ENCODE measurements around the gene STIM1. TPM values are rescaled to one million over a fixed set of nuclear protein-coding genes. Genes with fewer than 3 reads are reported as not detected.
A peak's percentile ranks its signal among the peaks of the same experiment; 100 is the strongest.
"Not testable (repeated sequence)": the region's sequence is repeated elsewhere in the genome, so short reads cannot be mapped to it uniquely, and the experiment has no call there.

The STIM1 gene
- total RNA-seq, 1 donor from 2014 or later: 71.5 TPM

DNA sequence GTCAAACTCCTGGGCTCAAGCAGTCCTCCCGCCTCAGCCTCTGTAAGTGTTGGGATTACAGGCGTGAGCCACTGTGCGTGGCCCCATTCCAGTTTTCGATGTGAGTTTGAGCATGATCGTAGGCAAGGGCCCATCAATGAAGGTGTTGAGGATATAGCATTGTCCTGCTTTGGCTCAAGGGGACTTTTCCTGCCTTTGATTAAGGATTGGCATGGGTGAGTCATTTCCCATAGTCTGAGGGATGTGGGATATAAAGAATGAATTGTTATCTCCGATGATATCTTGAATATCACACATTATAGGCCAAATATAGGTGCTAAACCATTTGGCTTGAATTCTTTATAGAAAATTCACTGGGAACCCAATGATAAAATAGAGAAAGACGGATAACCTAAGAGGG, 30.4 kb downstream of the STIM1 start:
- no peak for DNase-seq (ENCODE audit: low spot score)

DNA sequence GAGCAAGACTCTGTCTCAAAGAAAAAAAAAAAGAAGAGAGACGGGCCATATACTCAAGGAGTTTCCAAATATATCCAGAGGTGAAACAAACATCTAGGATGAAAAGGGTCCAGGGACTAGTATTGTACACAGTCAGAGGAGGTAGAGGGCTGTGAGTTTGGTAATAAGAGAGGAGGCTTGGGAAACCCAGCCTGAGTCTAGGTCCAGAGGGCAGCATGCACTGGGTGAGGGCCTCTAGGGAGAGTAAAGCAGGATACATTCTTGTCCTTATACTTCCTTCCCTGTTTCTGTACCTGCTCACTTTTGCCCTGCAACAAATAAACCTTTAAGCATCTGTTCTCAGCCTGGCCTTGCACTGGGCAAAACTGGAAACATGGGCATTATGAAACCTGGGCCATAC, 31.5 kb downstream of the STIM1 start:
- no peak for DNase-seq (ENCODE audit: low spot score)

DNA sequence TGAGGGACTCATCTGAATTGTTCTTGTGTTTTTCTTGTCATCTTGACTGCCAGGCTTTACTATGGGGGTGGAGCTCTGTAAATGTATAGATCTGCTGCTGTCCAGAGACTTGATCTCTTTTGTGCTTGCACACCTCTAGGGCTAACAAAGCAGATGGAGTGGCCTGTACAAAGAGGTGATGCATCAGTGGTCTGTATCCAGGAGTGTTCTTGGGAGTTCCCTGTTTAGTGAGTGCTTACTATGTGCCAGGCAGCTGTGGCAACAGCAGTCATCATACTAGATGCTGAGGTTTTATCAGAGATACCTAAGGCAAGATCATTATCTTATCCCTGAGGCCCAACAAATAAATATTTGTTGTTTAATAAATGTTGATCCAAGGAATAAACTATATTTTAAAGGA, 33.4 kb downstream of the STIM1 start:
- DNase-seq (ENCODE audit: low spot score): no peak

DNA sequence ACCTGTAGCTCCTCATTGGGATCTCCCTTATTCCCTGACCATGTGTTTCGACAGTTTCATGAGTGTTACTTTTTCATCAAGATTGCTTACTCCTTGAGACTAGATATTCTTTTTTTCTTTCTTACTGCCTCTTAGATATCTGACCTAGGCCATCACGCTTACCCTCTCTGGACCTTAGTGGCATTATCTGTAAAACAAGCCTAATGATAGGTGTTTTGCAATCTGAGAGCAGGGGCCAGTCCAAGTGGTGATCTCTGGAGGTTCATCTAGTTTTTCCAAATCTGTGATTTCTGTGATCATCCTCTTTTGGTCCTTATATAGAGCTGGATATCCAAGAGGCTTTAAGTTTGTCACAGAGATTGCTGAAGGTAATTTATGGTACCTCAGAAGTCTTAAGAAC, 34.5 kb downstream of the STIM1 start:
- DNase-seq (ENCODE audit: low spot score): no peak

DNA sequence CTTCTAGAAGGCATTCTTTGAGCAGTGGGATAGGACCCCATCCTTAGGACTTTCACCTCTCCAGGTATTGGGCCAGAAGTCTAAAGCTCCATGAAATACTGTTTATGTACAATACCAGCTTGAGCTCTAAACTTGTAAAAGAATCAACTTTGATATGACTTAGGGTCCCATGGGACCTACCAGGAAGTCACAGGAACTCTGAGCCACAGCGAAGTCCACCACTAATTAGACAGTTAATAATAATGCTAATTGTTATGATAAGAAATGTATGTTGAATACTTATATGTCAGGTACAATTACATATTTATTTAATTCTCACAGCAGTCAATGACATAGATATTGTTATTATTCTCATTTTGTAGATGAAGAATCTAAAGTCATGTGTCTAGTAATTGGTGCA, 35.3 kb downstream of the STIM1 start:
- no peak for DNase-seq (ENCODE audit: low spot score)

DNA sequence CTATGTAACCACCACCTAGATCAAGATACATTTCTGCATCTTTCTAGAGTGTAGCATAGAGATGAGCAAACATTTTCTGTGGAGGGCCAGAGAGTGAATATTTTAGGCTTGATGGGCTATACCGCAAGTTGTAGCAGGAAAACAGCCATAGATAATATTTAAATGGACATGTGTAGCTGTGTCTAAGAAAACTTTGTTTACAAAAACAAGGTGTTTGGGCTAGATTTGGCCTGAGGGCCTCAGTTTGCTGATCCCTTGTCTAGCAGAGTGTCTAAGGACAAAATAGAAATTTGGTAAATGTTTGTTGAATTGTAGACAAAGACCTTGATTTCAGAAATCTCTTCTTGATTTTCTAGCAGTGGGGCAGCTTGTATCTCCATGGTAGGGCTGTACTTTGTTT, 36.3 kb downstream of the STIM1 start:
- DNase-seq (ENCODE audit: low spot score): no peak

DNA sequence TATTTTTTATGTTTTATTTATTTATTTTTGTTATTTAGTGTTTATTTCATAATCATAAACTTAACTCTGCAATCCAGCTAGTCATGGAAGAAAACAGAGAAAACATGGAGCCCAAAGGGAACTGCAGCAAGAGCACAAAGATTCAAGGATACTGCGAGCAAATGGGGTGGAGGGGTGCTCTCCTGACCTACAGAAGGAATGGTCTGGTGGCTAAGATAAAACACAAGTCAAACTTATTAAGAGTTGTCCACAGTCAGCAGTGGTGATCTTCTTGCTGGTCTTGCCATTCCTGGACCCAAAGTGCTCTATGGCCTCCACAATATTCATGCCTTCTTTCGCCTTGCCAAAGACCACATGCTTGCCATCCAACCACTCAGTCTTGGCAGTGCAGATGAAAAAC, 36.7 kb downstream of the STIM1 start:
- no peak for DNase-seq (ENCODE audit: low spot score)

DNA sequence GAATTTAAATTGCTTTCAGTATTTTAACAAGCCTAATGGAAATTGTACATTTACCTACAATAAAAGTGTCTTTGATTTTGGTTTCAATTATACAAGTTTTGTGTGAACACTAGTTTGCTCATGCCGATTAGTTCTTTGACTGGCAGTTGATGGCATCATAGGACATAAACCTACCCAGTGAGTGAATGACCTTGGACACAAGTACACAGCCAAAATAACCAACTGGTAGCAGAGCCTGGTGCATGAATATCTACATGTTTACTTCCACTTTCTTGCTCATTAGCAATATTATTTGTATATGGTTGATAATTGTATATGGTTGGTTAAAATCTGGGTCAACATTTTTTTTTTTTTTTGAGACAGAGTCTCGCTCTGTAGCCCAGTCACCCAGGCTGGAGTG, 37.8 kb downstream of the STIM1 start:
- DNase-seq (ENCODE audit: low spot score): no peak

DNA sequence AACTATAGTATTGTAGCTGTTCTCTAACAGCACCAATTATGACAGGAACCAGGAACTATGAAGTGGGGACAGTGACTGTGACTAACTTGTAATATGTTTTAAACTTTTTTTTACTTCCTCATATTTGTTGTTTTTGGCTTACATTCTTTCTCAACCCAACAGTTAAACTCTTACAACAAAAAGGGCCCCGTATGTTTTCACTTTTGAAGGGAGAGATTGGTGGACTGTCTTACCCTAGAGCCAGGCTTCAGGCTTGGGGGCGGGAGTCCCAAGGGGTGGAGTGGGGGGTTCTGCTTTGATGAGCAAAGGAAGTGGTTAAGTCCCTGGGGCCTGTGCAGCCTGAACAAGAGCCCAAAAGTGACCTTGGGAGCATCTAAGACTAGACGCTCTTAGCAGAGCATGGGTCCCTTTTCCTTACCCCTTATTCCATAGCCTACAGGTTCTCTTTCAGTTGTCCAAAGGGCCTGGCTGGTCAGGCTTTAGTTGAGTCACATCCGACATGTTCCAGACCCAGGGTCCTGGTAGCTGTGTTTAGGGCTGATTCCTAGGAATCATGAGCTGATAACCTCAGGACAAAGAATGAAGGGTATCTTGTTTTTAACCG, 38.8 kb downstream of the STIM1 start:
- DNase-seq (ENCODE audit: low spot score): no peak

DNA sequence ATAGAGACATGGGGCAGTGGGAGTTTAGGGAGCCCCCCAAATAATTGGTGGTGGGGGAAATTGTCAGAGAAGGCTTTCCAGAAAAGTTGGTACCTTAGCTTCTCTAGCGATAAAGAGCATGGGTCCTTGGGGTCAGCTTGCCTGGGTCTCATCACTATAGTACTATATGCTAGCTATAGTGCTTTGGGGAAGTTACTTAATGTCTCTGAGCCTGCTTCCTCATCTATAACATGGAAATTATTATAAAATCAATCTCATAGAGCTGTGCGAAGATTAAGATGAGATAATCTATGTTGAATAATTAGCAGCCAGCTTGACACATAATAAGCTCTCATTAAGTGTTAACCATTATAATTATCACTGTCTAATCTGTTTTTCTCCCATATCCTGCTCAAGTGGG, 41.2 kb downstream of the STIM1 start:
- no peak for DNase-seq (ENCODE audit: low spot score)

DNA sequence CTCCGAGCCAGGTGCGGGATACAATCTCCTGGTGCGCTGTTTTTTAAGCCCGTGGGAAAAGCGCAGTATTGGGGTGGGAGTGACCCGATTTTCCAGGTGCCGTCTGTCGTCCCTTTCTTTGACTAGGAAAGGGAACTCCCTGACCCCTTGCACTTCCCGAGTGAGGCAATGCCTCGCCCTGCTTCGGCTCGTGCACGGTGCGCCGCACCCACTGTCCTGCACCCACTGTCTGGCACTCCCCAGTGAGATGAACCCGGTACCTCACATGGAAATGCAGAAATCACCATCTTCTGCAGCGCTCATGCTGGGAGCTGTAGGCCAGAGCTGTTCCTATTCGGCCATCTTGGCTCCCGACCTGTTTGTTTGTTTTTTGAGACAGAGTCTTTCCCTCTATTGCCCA, 44.8 kb downstream of the STIM1 start:
- DNase-seq (ENCODE audit: low spot score): not testable (repeated sequence)

DNA sequence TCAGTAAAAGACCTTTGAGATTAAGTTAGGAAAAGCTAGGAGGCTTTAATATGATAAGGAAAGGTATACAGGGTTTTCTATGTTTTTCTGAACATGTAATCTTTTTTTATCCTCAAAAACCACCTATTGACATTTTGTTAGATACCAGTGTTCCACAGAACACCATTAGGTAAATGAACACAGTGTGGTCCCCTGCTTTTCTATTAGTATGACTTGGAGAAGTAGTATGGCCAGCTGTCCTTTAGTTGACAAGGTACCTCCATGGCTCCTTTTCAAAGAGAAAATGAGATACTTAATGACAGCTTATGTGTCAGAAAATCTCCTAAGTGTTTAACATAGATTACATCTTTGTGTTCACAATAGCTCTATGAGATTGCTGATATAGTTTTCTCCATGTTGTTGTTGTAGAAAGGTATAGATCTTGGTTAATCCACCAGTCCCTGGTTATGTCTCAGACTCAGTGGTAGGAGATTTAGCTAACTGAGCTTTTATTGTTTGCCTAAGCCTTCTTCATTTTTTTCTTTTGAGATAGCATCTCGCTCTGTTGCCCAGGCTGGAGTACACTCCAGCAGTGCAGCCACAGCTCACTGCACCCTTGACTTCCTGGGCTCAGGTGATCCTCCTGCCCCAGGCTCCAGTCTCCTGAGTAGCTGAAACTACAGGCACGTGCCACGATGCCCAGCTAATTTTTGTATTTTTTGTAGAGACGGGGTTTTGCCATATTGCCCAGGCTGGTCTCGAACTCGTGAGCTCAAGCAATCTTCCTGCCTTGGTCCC, 46.0 kb downstream of the STIM1 start:
- DNase-seq (ENCODE audit: low spot score): no peak

DNA sequence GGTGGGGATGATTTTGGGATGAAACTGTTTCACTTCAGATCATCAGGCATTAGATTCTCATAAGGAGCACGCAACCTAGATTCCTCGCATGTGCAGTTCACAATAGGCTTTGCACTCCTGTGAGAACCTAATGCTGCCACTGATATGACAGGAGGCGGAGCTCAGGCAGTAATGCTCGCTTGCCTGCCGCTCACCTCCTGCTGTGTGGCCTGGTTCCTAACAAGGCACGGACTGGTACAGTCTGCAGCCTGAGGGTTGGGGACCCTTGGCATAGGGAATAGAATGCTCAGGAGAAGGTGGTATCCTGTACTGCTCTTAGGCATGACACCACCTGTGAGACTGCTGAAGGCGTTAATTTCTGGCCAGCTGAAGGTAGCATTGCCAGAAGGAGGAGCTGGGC, 47.0 kb downstream of the STIM1 start:
- DNase-seq (ENCODE audit: low spot score): no peak

DNA sequence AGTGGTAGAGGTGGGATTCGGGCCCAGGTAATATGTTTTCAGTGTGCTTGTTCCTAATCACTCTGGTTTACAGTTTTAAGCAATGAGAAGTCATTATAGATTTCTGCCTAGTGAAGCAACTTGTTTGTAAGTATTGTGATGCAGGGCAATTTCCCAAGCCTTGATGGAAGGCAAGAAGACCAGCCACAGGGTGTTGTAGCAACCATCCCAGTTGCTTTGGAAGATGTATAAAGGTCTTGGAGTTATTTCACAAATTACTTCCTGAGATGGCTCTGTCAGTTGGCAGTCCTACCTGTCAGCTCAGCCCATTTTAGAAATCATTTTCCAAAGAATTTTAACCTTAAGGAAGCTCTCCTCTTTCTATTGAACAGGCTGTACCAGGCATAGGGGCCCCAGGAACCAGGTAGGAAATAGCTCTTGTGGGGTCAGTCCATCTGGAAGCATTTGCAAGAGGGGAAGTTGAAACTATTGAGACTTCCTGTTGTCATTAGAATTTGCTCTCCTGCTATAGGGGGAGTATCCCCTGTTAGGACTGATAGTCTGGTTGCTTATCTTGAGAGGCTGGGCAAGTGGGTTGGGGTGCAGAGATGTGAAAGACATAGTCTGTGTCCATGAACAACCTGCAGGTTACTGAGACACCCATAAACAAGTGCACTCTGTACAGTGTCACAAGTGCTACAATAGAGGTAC, 47.9 kb downstream of the STIM1 start:
- no peak for DNase-seq (ENCODE audit: low spot score)

DNA sequence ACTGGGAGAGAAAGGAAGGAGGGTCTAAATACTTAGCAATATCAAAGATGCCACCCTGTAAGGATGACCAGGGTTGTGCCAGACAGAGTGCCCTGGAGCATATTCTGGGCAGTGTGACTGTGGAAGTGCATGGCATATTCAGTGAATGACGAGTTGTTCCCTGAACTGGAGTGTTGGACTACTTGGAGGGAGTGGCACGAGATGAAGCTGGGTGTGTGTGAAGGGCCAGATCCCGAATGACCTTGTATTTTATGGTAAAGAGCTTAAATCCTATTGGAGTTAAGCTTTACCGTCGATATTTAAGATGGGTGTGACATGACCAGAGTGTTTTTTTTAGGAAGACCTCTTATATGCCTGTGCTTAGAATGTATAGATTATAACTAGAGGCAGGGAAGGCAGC, 48.8 kb downstream of the STIM1 start:
- DNase-seq (ENCODE audit: low spot score): no peak

DNA sequence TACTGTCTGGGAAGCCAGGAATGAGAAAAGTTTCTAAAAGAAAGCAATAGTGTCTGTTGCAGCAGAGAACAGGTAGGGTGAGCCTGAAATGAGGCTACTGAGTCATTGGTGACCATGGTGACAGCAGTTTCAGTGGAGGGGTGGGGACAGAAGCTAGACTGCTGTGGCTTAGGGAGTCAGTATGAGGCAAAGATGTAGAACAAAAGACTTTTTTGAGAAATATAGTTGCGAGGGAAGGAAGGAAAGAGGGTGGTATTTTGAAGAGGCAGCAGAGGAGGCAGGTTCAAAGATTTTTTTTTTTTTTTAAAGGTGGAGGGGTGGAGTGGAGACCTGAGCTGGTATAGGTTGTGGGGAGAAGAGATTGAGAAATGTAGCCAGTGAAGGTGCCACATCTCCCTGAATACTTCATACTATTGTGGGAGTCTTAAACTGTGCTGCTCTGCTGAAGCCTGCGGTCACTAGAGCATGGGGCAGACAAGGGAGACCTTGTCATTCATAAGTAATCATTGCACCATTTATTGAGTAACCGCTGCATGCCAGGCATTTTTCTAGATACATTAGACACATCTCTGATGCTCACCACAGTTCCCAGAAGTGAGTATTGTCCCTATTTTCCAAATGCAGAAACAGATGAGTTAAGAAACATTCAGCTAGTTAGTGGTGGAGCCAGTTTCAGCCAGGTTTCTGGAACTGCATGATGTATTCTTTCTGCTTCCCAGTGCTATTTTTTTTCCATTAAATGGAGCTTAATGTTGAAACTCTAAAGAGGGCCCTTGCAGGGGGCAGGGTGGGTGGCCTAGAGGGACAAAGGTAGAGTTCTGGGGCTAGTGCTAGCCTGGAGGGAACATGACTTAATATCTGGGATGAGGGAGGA, 49.9 kb downstream of the STIM1 start:
- DNase-seq (ENCODE audit: low spot score): peak; percentile 57

DNA sequence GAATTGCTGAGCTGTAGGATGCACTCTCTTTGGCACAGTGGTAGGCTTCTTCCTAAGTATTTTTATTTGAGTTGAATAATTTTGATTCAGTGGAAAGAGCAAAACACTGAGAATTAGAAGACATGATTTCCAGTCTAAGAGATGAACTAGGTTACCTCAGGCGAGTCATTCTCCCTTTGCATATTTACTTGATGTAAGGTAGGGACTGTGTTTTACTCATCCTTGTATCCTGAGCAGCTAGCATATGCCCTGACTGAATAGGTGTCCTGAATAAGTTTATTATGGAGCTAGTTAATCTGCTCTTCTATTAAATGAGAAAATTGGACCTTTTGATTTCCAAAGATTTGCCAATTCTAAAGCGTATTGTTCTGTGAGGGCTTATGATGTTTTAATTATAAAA, 50.7 kb downstream of the STIM1 start:
- no peak for DNase-seq (ENCODE audit: low spot score)

DNA sequence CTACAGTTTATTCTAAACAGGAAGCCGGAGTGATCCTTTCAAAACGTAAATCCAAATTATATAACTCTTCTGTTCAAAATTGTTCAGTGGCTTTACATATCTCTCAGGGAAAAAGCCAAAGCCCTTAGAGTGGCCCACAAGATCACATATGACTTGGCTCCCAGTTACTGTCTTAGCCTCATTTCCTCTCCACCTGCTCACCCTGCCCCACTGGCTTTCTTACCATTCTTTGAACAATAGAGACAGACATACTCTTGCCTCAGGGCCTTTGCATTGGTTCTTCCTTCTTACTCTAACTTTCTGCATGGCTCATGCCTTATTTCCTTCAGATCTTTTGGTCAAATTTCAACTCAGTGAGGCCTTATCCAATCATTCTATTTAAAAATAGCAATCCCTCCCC, 52.1 kb downstream of the STIM1 start:
- DNase-seq (ENCODE audit: low spot score): no peak

DNA sequence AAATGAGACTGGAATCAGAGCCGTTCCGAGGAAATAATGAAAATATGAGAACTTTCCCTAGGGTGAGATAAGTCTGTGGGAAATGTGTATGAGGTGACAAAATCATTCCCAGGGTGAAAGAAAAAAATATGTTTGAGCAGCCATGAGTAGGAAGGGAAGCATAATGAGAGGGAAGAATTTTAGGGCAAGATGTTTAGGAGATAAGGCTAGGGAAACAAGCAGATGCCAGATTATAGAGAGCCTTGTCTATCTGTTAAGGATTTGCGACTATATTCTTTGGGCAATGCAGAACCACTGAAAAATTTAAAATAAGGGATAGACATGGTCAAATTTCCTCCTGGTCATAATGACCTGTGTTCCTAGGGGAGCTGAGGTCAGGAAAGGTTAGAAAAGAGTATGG, 54.4 kb downstream of the STIM1 start:
- DNase-seq (ENCODE audit: low spot score): no peak

DNA sequence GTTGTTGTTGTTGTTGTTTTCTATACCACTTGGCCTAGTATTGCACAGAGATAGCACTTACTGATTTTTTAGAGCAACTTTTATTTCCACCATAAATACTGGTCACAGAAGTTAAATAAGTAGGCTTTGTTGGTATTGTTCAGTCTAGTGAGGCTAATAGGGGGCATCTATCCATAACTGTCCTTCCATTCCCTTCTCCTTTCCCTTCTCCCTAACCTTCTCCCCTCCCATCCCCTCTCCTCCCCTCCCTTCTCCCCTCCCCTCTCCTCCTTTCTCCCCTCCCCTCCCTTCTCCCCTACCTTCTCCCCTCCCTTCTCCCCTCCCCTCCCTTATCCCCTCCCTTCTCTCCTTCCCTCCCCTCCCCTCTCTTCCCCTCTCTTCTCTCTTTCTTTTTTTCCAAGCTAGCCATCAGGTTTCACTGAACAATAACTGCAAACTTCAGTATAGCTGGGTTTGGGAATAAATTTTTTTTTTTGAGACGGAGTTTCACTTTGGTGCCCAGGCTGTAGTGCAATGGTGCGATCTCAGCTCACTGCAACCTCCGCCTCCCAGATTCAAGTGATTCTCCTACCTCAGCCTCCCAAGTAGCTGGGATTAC, 56.5 kb downstream of the STIM1 start:
- DNase-seq (ENCODE audit: low spot score): no peak

DNA sequence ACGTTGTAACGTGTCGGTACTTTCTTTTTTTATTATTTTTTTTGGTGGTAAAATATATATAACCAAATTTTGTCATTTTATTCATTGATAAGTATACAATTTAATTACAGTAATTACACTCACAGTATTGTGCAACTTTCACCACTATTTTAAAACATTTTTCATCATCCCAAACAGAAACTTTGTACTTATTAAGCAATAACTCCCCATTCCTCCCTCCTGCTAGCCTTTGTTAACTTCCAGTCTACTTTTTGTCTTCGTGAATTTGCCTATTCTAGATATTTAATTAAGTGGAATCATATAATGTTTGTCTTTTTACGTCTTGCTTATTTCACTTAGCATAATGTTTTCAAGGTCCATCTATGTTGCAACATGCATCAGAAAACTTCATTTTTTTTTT, 58.5 kb downstream of the STIM1 start:
- DNase-seq (ENCODE audit: low spot score): no peak

DNA sequence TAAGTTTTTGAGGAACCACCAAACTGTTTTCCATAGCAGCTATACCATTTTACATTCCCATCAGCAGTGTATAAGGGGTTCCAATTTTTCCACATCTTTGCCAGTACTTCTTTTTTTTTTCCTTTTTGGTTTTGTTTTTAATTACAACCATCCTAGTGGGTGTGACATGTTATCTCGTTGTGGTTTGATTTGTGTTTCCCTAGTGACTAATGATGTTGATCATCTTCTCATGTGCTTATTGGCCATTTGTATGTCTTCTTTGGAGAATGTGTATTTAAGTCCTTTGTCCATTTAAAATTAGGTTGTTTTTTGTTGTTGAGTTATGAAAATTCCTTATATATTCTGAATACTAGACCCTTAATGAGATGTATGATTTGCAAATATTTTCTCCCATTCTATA, 59.3 kb downstream of the STIM1 start:
- no peak for DNase-seq (ENCODE audit: low spot score)

All from ureter (tissue), 1 donor.